Activated CD4-positive, alpha-beta T cell treated with anti-CD3 and anti-CD28 coated beads, Interleukin-2, amount 10 ng/mL, durations not matched to agents 7 days and 5 days (primary cell): ENCODE results near the gene SKI. TPM values are rescaled to one million over a fixed set of nuclear protein-coding genes. Genes with fewer than 3 reads are reported as not detected.
"Not testable (repeated sequence)": the region's sequence is repeated elsewhere in the genome, so short reads cannot be mapped to it uniquely, and the experiment has no call there.

ENCODE experiments used
- CTCF ChIA-PET: fragments of 350-600 bp; sonication (Branson Sonifier 250); formaldehyde crosslinking; loops from one replicate; lab custom pipeline; 2021; ENCODE audit warnings: antibody characterized with exemption; lab: Charles Lee
- POLR2A ChIA-PET: fragments of 350-600 bp; sonication (Branson Sonifier 250); formaldehyde crosslinking; loops from one replicate; lab custom pipeline; 2021; ENCODE audit warnings: antibody characterized with exemption; lab: Charles Lee
- DNase-seq: peaks from one replicate; pipeline ENCODE4 v3.0.0-alpha.2; 2020
- H3K27ac Mint-ChIP-seq: one replicate; pipeline ENCODE4 v1.8.0; 2021; ENCODE audit warnings: mild to moderate bottlenecking, moderate library complexity, mixed read lengths
- H3K27me3 Mint-ChIP-seq: one replicate; pipeline ENCODE4 v1.8.0; 2021; ENCODE audit warnings: mixed read lengths
- H3K36me3 Mint-ChIP-seq: one replicate; pipeline ENCODE4 v1.8.0; 2021; ENCODE audit warnings: low read depth, mixed read lengths
- H3K4me1 Mint-ChIP-seq: one replicate; pipeline ENCODE4 v1.8.0; 2021; ENCODE audit warnings: mixed read lengths
- H3K4me3 Mint-ChIP-seq: one replicate; pipeline ENCODE4 v1.8.0; 2021; ENCODE audit warnings: mild to moderate bottlenecking, moderate library complexity, mixed read lengths
- H3K9me3 Mint-ChIP-seq: one replicate; pipeline ENCODE4 v1.8.0; 2021; ENCODE audit warnings: mixed read lengths
- total RNA-seq, 2 experiments: library from RNA; stranded (reverse); gene quantifications; one replicate each; pipeline ENCODE4 v1.2.3, GENCODE V29; 2021

SKI gene
- total RNA-seq, 2 experiments from 2014 or later, result 60.7 to 62.0 TPM

GRCh38 chr1:2322581-2323211, 94.6 kb downstream of the SKI start:
- Mint-ChIP-seq H3K27me3 (no peaks in the 10 kb centered on the region), H3K9me3 (no peaks in the 10 kb centered on the region), H3K36me3 (no peaks in the 10 kb centered on the region), H3K27ac (no peak overlapping the region), H3K4me1 (peaks cover 2% of the 10 kb centered on the region), H3K4me3 (no peak overlapping the region)
- ChIA-PET CTCF (interaction anchor here (1.2 to 1.5 kb wide), 2 partner anchors 9 to 128 kb away, joined by 3 to 7 read pairs; partner anchors contain the start of gene FAAP20), POLR2A (no interaction called here)
- no peak for DNase-seq

DNA sequence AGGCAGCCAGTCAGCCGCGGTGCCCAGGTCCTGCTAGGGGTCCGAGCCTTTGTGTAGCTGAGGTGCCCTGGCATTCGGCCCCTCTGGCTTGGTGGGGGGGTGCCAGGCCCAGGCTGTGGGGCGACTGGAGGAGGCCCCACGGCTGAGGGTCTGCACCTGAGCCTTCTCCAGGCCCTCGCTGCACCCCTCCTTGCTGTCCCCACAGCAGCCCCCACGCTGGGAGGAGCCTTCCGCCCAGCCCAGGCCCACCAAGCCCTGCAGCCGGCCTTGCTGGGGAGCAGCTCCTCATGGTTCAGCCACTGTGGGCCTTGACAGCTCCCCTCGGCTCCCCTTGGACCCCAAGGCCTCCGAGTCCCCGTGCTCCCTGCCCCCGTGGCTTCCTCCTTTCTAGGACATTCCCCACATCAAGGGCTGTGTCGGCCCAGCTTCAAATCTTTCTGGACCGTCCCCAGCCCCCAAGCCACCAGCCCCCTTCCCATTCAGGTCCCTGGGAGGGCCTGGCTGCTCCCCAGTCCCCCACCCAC, 95.4 kb downstream of the SKI start:
- DNase-seq, result no peak
- ChIA-PET CTCF (no interaction called here), POLR2A (no interaction called here)
- Mint-ChIP-seq H3K36me3 (no peaks in the 10 kb centered on the region), H3K9me3 (no peaks in the 10 kb centered on the region), H3K4me1 (peaks cover 2% of the 10 kb centered on the region), H3K27ac (no peak overlapping the region), H3K4me3 (no peak overlapping the region), H3K27me3 (no peaks in the 10 kb centered on the region)

DNA sequence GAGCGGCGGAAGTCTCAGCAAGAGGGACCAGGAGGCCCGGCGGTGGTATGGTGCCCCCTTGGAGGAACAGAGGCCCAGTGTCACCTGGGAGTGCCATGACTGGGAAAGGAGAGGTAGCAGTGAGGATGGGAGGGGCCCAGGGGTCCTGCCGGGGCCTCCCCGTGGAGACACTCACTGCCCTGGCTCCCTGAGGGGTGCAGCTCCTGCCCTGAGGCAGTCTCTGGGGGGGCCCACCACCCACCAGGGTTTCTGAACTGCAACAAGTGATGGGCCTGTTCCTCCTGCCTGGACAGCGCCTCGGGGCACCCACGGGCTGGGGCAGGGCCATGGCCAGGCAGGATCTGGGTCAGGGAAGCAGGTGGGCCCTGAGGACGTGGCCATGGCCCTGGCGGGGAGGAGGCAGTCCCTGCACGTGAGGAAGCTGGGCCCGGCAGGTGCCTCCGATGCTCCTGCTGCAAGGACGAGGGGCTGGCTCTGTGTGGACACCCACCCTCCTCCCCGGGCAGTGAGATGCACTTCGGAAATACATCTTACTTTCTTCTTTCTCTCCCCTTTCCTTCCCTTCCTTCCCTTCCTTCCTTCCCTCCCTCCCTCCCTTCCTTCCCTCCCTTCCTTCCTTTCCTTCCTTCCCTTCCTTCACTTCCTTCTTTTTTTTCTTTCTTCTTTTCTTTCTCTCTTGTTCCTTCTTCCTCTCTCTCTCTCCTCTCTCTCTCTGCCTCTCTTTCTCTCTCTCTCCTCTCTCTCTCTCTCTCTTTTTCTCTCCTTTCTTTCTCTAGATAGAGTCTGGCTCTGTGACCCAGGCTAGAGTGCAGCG, 96.6 kb downstream of the SKI start:
- H3K9me3 Mint-ChIP-seq, result no peaks in the 10 kb centered on the region
- ChIA-PET POLR2A (no interaction called here), CTCF (interaction anchor here (1.1 kb wide), 1 partner anchor 9 kb away, joined by 4 read pairs; no protein-coding TSS in a partner anchor)
- no peaks in the 10 kb centered on the region for H3K4me1 Mint-ChIP-seq
- DNase-seq, result no peak
- no peak overlapping the region for H3K4me3 Mint-ChIP-seq
- H3K27ac Mint-ChIP-seq, result peak overlapping the region; percentile 79
- H3K36me3 Mint-ChIP-seq, result no peaks in the 10 kb centered on the region
- no peaks in the 10 kb centered on the region for H3K27me3 Mint-ChIP-seq

GRCh38 chr1:2326524-2326923, 98.4 kb downstream of the SKI start:
- CTCF ChIA-PET, result no interaction called here
- POLR2A ChIA-PET, result no interaction called here
- H3K27ac Mint-ChIP-seq, result no peak overlapping the region
- DNase-seq, result no peak
- no peak overlapping the region for H3K4me3 Mint-ChIP-seq
- no peaks in the 10 kb centered on the region for H3K27me3 Mint-ChIP-seq
- H3K4me1 Mint-ChIP-seq, result no peaks in the 10 kb centered on the region
- no peaks in the 10 kb centered on the region for H3K36me3 Mint-ChIP-seq
- H3K9me3 Mint-ChIP-seq, result no peaks in the 10 kb centered on the region

DNA sequence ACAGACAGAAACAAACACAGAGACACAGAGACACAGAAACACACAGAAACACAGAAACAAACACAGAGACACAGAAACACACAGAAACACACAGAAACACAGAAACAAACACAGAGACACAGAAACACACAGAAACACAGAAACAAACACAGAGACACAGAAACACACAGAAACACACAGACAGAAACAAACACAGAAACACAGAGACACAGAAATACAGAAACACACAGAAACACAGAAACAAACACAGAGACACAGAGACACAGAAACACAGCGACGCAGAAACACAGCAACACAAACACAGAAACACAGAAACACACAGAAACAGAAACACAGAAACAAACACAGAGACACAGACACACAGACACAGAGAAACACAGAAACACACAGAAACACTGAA, 99.0 kb downstream of the SKI start:
- CTCF ChIA-PET, POLR2A ChIA-PET, H3K36me3 Mint-ChIP-seq, H3K27me3 Mint-ChIP-seq, DNase-seq, H3K27ac Mint-ChIP-seq, H3K4me3 Mint-ChIP-seq, H3K4me1 Mint-ChIP-seq, H3K9me3 Mint-ChIP-seq: not testable (repeated sequence)

DNA sequence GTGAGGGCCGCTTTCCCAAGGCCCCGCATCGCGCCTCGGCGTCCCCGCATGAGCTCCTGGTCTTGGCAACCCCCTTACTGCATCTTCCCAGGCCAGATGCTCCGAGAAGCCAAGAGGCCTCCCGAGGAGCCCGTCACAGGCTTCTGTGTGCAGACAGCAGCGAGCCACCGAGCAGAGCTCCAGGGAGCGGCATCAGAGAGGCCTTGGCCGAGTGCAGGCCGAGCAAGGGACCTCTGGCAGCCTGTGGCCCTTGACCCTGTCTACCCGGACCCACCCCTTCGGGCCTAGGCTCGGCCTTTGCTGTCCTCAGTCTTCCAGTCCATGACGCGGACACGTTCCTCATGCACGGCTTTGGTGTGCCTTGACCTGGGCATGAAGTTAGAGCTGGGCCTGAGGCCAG, 99.7 kb downstream of the SKI start:
- no peak for DNase-seq
- POLR2A ChIA-PET, result no interaction called here
- H3K4me3 Mint-ChIP-seq, result no peak overlapping the region
- no peaks in the 10 kb centered on the region for H3K36me3 Mint-ChIP-seq
- no peak overlapping the region for H3K27ac Mint-ChIP-seq
- no peaks in the 10 kb centered on the region for H3K4me1 Mint-ChIP-seq
- CTCF ChIA-PET, result interaction anchor here (1.2 kb wide), 1 partner anchor 12 kb away, joined by 3 read pairs; no protein-coding TSS in a partner anchor
- no peaks in the 10 kb centered on the region for H3K9me3 Mint-ChIP-seq
- no peaks in the 10 kb centered on the region for H3K27me3 Mint-ChIP-seq

DNA sequence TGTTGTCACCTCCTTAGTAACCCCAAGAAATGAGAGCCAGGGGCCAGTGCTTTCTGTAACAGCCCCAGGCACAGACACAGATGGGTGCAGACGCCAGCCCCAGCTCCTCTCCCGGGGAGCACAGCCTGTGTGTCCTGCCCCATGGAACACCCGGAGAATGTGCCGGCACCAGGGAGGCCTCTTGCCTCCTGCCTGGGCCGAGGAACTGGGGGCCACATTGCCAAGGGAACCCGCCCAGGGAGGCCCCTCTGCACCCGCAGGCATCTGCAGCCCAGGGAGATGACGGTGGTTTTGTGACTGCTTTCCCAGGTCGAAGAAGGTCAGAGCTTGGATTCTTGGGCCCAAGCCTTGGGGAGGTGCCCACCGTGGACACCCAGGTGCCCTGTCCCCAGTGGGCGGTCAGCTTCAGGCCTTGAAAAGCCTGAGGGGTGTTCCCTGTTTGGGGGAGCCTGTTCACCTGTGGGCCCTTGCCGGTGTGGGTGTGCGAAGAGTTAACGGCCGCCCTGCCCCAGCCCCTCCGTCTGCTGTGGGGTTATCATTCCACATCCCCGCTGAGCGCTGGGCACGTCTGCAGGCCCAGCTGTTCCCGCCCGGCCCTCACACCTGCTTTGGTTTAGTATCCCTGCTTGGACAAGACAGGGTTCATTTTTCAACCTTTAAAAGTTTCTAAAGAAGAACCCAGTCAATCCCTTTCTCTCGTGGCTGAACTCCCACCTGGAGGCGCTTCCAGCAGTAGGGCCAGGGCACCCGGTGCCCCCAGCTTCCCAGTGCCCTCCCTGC, 100.7 kb downstream of the SKI start:
- no peak for DNase-seq
- ChIA-PET POLR2A (no interaction called here), CTCF (interaction anchor here (1.2 kb wide), 1 partner anchor 13 kb away, joined by 3 read pairs; no protein-coding TSS in a partner anchor)
- Mint-ChIP-seq H3K4me3 (no peak overlapping the region), H3K36me3 (no peaks in the 10 kb centered on the region), H3K27ac (no peak overlapping the region), H3K27me3 (no peaks in the 10 kb centered on the region), H3K4me1 (no peaks in the 10 kb centered on the region), H3K9me3 (no peaks in the 10 kb centered on the region)

DNA sequence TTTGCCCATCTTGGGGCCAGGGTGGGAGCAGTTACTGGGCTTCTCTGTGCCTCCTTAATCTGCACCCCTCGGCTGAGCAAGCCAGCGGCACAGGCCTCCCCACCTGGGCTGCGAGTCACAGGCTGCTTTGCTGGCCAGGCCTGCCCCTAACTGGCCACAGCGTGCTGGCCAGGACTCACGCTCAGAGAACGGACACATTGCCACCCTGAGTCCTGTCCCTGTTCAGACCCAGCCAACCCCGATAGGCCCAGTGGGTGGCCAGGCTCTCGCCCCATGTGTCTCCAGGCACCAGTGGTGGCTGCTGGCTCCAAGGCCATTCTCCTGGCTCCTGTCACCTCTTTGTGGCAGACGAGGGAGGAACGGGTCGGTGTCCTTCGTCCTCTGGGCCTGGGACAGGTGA, 101.9 kb downstream of the SKI start:
- H3K9me3 Mint-ChIP-seq, result no peaks in the 10 kb centered on the region
- no peak overlapping the region for H3K27ac Mint-ChIP-seq
- no peaks in the 10 kb centered on the region for H3K27me3 Mint-ChIP-seq
- H3K4me3 Mint-ChIP-seq, result no peak overlapping the region
- no peaks in the 10 kb centered on the region for H3K4me1 Mint-ChIP-seq
- DNase-seq, result no peak
- CTCF ChIA-PET, result no interaction called here
- POLR2A ChIA-PET, result no interaction called here
- no peaks in the 10 kb centered on the region for H3K36me3 Mint-ChIP-seq

GRCh38 chr1:2330519-2331199, 102.5 kb downstream of the SKI start:
- Mint-ChIP-seq H3K4me1 (no peaks in the 10 kb centered on the region), H3K27me3 (no peaks in the 10 kb centered on the region), H3K27ac (no peak overlapping the region), H3K9me3 (no peaks in the 10 kb centered on the region), H3K4me3 (no peak overlapping the region), H3K36me3 (no peaks in the 10 kb centered on the region)
- CTCF ChIA-PET, result no interaction called here
- DNase-seq, result no peak
- POLR2A ChIA-PET, result no interaction called here

- Mint-ChIP-seq H3K36me3 (no peaks in the 10 kb centered on the region), H3K27me3 (no peaks in the 10 kb centered on the region), H3K4me3 (no peak overlapping the region), H3K27ac (no peak overlapping the region), H3K9me3 (no peaks in the 10 kb centered on the region), H3K4me1 (no peaks in the 10 kb centered on the region)
- ChIA-PET POLR2A (no interaction called here), CTCF (no interaction called here)
- DNase-seq, result no peak
Observed at GRCh38 chr1:2331200-2331544, 103.1 kb downstream of the SKI start.

DNA sequence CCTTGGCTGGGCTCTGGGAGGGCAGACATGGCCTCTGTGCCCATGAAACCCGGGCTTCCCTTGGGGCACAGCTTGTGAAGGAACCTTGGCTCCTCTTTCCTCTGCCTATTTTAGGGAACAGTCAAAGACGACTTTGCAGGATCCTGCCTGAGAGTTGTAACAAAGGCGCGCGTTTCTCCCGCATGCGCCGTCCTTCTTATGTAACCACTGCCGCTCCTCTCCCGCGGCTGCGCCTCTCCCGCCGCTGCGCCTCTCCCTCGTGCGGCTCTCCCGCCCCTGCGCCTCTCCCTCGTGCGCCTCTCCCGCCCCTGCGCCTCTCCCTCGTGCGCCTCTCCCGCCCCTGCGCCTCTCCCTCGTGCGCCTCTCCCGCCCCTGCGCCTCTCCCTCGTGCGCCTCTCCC, 103.5 kb downstream of the SKI start:
- H3K36me3 Mint-ChIP-seq, H3K27me3 Mint-ChIP-seq, H3K4me3 Mint-ChIP-seq, POLR2A ChIA-PET, CTCF ChIA-PET, DNase-seq, H3K27ac Mint-ChIP-seq, H3K9me3 Mint-ChIP-seq, H3K4me1 Mint-ChIP-seq: not testable (repeated sequence)

- Mint-ChIP-seq H3K4me1 (no peaks in the 10 kb centered on the region), H3K27ac (no peak overlapping the region), H3K36me3 (no peaks in the 10 kb centered on the region), H3K9me3 (no peaks in the 10 kb centered on the region), H3K27me3 (no peaks in the 10 kb centered on the region), H3K4me3 (no peak overlapping the region)
- no peak for DNase-seq
- CTCF ChIA-PET, result no interaction called here
- POLR2A ChIA-PET, result no interaction called here
Observed at GRCh38 chr1:2334366-2334765, 106.2 kb downstream of the SKI start.
